ENCODE data around the gene IRF3. TPM values are rescaled to one million over a fixed set of nuclear protein-coding genes. Genes with fewer than 3 reads are reported as not detected.
"Not testable (repeated sequence)": the region's sequence is repeated elsewhere in the genome, so short reads cannot be mapped to it uniquely, and the experiment has no call there.

The IRF3 gene
- total RNA-seq, 1 experiment from 2014 or later, result 189 TPM

DNA sequence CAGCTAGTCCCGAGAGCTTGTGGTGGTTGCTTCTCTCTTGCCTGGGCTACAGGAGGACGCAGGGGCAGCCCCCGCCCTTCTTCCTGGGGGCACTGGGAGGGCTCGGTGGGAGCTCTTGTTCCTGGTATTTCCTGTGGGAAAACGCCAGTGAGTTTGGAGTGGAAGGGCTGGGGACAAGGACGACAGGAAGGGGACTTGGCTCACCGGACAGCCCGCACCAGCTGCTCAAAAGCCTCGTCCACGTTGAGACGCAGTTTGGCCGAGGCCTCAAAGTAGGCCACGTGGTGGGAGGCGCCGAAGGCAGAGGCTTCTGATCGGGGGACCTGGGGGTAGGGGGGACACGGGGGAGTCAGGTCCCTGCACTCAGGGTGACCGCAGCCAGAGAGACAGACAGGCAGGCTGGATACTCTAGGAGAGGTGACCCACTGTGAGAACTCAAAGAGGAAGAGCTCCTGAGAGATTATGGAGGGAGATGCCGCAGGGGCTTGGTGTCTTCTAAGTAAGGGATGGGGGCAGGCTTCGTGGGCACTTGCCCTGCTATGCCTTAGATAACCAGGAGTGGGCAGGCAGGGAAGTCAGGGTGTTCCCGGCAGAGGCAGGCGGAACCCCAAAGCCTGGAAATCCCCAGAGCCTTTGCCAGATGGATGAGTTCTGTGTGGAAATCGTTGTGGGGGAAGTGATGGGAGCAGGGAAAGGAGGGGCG lies 30.0 kb downstream of the IRF3 start:
- H3K27me3 Mint-ChIP-seq (ENCODE audit: unreplicated experiment), result no peaks in the 10 kb centered on the region
- CTCF ChIA-PET, result interaction anchor here (0.9 kb wide), 1 partner anchor 23 kb away, joined by 4 read pairs; no protein-coding TSS in a partner anchor

DNA sequence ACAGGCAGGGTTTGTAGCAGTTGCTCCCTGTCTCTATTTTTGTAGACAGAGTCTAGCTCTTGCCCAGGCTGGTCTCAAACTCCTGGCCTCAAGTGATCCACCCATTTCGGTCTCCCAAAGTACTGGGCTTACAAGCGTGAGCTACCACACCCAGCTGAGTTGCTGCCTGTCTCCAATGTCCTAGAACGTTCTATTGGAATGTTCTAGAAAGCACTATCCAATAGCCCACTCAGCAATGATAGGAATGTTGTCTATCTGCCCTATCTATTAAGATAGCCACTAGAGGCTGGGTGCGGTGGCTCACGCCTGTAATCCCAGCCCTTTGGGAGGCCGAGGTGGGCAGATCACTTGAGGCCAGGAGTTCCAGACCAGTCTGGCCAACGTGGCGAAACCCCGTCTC lies 32.4 kb downstream of the IRF3 start:
- BruUV-seq (replicated peaks); H3K27me3 Mint-ChIP-seq (ENCODE audit: unreplicated experiment); H3K9me3 Mint-ChIP-seq (ENCODE audit: low read depth, unreplicated experiment); DNase-seq; CTCF ChIA-PET; intact Hi-C loops (cut with micrococcal nuclease; ENCODE audit: unreplicated experiment); H3K27ac Mint-ChIP-seq (ENCODE audit: unreplicated experiment); H3K4me3 Mint-ChIP-seq (ENCODE audit: low read depth, unreplicated experiment): not testable (repeated sequence)
- Mint-ChIP-seq H3K4me1 (ENCODE audit: low read depth, unreplicated experiment) (peaks cover 10% of the 10 kb centered on the region), H3K36me3 (ENCODE audit: insufficient read depth, unreplicated experiment) (peaks cover 72% of the 10 kb centered on the region)

More for the DNA sequence above, 30.0 kb downstream of the IRF3 start:
- Mint-ChIP-seq H3K27ac (ENCODE audit: unreplicated experiment) (peak overlapping the region; percentile 77), H3K4me3 (ENCODE audit: low read depth, unreplicated experiment) (no peak overlapping the region), H3K4me1 (ENCODE audit: low read depth, unreplicated experiment) (peaks cover 25% of the 10 kb centered on the region), H3K36me3 (ENCODE audit: insufficient read depth, unreplicated experiment) (peaks cover 75% of the 10 kb centered on the region), H3K9me3 (ENCODE audit: low read depth, unreplicated experiment) (no peaks in the 10 kb centered on the region)
- intact Hi-C loops (cut with micrococcal nuclease; ENCODE audit: unreplicated experiment), result no loop called here
- no TSS peak for BruUV-seq (replicated peaks)
- no peak for TF ChIP-seq CTCF (IDR thresholded peaks at IDR 0.05; ENCODE audit: unreplicated experiment)
- DNase-seq, result no peak

- no TSS peak for BruUV-seq (replicated peaks)
- Mint-ChIP-seq H3K36me3 (ENCODE audit: insufficient read depth, unreplicated experiment) (peaks cover 72% of the 10 kb centered on the region), H3K27me3 (ENCODE audit: unreplicated experiment) (no peaks in the 10 kb centered on the region), H3K27ac (ENCODE audit: unreplicated experiment) (no peak overlapping the region), H3K9me3 (ENCODE audit: low read depth, unreplicated experiment) (no peaks in the 10 kb centered on the region), H3K4me3 (ENCODE audit: low read depth, unreplicated experiment) (no peak overlapping the region), H3K4me1 (ENCODE audit: low read depth, unreplicated experiment) (peaks cover 3% of the 10 kb centered on the region)
- TF ChIP-seq CTCF (IDR thresholded peaks at IDR 0.05; ENCODE audit: unreplicated experiment), result no peak
- DNase-seq, result no peak
- CTCF ChIA-PET, result no interaction called here
- intact Hi-C loops (cut with micrococcal nuclease; ENCODE audit: unreplicated experiment), result no loop called here
These were observed 33.1 kb downstream of the IRF3 start for GRCh38 chr19:49632576-49632975.

GRCh38 chr19:49631610-49632192 lies 34.0 kb downstream of the IRF3 start:
- Mint-ChIP-seq H3K27ac (ENCODE audit: unreplicated experiment) (no peak overlapping the region), H3K36me3 (ENCODE audit: insufficient read depth, unreplicated experiment) (peaks cover 72% of the 10 kb centered on the region), H3K4me3 (ENCODE audit: low read depth, unreplicated experiment) (no peak overlapping the region), H3K4me1 (ENCODE audit: low read depth, unreplicated experiment) (no peaks in the 10 kb centered on the region), H3K9me3 (ENCODE audit: low read depth, unreplicated experiment) (no peaks in the 10 kb centered on the region), H3K27me3 (ENCODE audit: unreplicated experiment) (no peaks in the 10 kb centered on the region)
- CTCF ChIA-PET, result interaction anchor here (1.5 kb wide), 1 partner anchor 20 kb away, joined by 3 read pairs; no protein-coding TSS in a partner anchor
- DNase-seq, result no peak
- intact Hi-C loops (cut with micrococcal nuclease; ENCODE audit: unreplicated experiment), result no loop called here
- BruUV-seq (replicated peaks), result no TSS peak
- no peak for TF ChIP-seq CTCF (IDR thresholded peaks at IDR 0.05; ENCODE audit: unreplicated experiment)

All from Calu3 (cell line).